NCI-H524 (cell line): ENCODE results near the gene KIF1B.
"Not testable (repeated sequence)": the region's sequence is repeated elsewhere in the genome, so short reads cannot be mapped to it uniquely, and the experiment has no call there.

Source experiments
- DNase-seq, 2 experiments: peaks; one replicate each; lab custom pipeline; 2025; lab: John Stamatoyannopoulos, UW

Gene KIF1B

GRCh38 chr1:10237157-10237539 is 26.8 kb downstream of the KIF1B start:
- DNase-seq, result no peak

DNA sequence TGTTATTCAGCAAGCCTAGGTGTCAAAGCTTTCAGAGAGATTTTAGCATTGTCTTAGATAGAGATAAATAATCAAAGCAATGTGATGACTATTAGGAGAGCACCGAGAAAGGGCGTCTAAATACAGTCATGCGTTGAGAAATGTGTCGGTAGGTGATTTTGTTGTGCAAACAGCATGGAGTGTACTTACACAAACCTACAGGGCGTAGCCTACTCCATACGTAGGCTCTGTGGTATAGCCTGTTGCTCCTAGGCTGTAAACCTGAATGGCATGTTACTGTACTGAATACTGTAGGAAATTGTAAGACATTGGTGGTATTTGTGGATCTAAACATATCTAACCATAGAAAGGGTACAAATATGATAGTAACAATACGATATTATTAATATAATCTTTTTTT is 31.8 kb downstream of the KIF1B start:
- no peak for DNase-seq

GRCh38 chr1:10242811-10243210 is 32.4 kb downstream of the KIF1B start:
- no peak for DNase-seq

DNA sequence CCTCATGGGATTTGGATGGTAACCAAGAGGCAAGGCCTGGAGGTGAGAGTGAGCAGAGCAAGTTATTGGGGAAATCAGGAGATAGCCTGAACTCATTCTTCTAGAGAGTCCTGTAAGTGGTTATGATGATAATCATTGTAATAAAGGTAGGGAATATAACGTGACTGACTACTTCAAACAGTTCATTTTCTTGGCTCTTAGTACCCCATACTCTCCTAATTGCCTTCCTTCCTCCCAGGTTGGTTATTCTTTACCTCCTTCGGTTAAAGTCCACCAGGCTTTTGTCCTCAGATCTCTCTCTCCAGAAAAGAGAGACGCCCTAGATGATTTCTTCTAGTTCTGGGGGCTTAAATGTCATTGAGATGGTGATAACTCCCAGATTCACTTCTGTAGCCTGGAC is 35.3 kb downstream of the KIF1B start:
- DNase-seq, result no peak

DNA sequence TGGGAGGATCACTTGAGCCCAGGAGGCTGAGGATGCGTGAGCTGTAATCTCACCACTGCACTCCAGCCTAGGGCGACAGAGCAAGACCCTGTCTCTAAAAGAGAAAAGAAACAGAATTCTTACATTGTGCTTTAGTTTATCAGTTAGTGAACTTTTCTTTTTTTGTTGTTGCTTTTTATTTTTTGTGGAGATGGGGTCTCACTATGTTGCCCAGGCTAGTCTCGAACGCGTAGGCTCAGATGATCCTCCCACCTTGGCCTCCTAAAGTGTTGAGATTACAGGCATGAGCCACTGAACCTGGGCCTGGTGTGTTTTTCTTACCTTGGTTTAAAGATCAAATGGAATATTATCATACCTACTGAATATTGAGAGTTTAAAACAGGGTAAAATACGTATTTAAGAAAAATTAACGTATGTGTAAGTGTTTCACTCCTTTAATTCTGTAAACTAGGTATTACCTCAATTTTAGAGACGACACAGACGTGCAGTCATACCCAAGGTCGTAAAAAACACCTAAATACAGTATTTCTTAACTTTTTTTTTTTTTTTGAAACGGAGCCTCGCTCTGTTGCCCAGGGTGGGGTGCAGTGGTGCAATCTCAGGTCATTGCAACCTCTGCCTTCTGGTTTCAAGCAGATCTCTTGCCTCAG is 39.6 kb downstream of the KIF1B start:
- no peak for DNase-seq

- peak; percentile 76 to 80 for DNase-seq
Observed at GRCh38 chr1:10250663-10251062, 40.3 kb downstream of the KIF1B start.

- not testable (repeated sequence) for DNase-seq
Observed at GRCh38 chr1:10251325-10252108, 41.1 kb downstream of the KIF1B start.

DNA sequence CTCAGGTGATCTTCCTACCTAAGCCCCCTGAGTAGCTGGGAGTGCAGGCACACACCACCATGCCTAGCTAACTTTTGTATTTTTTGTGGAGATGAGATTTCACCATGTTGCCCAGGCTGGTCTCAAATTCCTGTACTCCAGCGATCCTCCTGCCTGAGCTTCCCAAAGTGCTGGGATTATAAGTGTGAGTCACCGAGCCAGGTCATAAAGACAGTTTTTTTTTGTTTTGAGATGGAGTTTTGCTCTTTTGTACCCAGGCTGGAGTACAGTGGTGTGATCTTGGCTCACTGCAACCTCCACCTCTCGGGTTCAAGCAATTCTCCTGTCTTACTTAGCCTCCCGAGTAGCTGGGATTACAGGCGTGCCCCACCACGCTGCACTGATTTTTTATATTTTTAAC is 42.1 kb downstream of the KIF1B start:
- no peak for DNase-seq

- DNase-seq, result peak in 1 of 2 experiments; percentile 1
Observed at GRCh38 chr1:10253149-10253548, 42.8 kb downstream of the KIF1B start.

DNA sequence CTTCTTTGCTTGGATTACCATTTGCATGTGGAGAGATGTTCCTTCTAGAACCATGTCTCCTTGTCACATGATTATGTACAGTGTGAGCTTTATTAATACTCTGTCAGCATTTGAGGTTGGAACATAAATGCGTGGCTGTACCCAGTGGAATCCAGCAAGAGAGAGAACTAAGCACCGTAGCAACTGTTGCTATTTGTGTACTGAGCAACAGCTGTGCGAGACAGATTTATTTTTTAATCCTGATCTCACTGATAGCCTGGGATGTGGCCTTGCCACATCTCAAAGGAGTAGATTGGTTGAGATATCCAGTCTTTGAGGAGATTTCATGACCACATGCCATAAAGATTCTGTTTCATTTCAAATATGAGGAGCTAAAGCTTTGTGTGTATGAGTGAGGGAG is 43.4 kb downstream of the KIF1B start:
- peak; percentile 81 to 96 for DNase-seq

DNA sequence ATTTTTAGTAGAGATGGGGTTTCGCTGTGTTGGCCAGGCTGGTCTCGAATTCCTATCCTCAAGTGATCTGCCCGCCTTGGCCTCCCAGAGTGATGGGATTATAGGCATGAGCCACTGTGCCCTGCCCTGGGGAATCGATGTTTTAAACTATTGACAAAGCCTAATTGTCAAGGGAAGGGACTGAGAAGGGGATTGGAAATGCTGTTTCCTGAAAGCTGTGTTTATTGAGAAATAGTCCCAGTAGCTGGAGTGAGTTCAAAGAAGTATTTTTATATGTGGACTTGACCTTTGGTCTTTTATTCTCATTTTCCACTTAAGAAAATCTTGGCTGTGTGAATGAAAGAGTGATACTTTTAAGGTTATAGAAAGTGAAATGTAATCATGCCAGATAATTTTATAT is 47.5 kb downstream of the KIF1B start:
- no peak for DNase-seq

DNA sequence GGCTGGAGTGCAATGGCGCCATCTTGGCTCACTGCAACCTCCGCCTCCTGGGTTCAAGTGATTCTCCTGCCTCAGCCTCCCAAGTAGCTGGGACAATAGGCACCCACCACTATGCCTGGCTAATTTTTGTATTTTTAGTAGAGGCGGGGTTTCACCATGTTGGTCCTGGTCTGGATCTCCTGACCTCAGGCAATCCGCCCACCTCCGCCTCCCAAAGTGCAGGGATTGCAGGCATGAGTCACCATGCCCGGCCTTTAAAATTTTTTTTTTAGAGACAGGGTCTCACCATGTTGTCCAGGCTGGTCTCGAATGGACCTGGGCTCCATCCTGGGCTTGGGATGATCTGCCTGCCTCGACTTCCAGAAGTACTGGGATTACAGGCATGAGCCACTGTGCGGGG is 49.2 kb downstream of the KIF1B start:
- DNase-seq, result not testable (repeated sequence)

- no peak for DNase-seq
Observed at GRCh38 chr1:10263450-10264082, 53.2 kb downstream of the KIF1B start.

DNA sequence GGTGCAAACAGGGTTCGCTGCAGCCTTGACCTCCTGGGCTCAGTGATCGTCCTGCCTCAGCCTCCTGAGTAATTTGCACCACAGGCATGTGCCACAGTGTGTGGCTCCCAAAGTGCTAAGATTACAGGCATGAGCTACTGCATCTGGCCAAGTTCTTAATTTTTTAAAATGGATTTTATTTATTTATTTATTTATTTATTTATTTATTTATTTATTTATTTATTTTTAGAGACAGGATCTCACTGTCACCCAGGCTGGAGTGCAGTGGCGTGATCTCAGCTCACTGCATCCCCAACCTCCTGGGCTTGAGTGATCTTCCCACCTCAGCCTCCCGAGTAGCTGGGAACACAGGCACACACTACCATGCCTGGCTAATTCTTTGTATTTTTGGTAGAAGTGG is 54.7 kb downstream of the KIF1B start:
- DNase-seq, result no peak

- DNase-seq, result no peak
Observed at GRCh38 chr1:10265900-10266299, 55.5 kb downstream of the KIF1B start.

DNA sequence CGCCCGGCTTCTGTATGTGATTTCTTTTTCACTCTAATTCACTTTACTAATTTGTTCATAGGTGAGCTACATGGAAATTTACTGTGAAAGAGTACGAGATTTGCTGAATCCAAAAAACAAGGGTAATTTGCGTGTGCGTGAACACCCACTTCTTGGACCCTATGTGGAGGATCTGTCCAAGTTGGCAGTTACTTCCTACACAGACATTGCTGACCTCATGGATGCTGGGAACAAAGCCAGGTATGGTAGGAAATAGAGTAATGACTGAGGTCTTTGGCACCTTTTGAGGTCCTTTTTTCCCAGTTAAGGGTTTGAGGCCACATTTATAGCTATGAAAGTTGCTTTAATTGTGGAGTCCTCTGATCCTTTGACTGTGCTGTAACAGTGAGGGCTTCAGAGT is 56.9 kb downstream of the KIF1B start:
- DNase-seq, result no peak

GRCh38 chr1:10267921-10268320 is 57.6 kb downstream of the KIF1B start:
- DNase-seq, result no peak

- DNase-seq, result no peak
Observed at GRCh38 chr1:10271090-10271489, 60.7 kb downstream of the KIF1B start.

DNA sequence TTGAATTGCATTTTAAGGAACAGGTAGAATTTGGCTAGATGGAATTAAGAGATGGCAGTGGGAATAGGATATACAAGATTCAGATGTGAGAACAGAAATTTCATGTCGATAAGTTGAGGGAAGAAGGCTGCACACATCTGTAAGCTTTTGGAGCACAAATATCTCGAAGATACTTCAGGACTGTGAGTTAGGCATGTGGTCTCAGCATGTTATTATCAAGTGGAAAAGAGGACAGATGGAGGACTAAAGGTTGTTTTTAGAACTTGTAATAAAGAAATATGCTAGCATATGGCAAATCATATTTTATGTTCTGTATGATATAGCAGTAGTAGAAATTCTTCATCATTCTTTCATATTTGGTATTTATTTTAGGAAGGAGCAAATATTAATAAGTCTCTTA is 61.5 kb downstream of the KIF1B start:
- DNase-seq, result peak; percentile 18 to 64

DNA sequence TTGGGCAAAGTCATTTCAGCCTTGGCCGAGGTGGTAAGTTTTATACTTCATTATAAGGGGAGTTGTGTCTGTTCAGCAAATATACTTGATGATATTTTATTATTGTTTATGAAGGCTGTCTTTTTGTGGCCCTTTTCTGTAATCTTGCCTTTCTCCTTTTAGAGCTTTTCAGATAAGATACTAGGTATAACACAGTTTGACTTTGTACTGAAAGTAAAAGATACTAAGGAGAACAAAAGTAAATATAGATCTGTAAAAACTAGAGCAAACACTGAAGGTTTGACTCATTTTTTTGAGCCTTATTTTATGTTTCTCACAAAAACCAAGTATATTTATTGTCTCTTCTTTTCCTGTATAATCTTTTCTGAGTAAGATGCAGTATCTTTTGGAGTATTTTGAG is 61.9 kb downstream of the KIF1B start:
- DNase-seq, result no peak

DNA sequence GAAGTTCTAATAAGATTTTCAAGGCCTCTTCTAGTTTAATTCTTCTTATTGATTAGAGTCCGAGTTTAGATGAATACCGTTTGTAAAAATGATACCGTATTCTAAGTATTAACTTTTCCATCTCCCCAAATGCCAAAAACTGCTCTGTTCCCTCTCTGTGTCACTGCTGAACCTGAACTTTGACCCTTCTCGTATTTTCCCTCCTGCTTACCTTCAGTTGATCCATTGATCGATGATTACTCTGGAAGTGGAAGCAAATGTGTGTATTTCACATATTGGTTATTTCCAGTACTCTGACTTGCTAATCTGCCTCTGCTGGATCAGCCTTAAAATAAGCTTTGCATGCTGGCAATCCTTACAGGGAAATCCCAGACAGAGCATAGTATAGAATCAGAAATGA is 68.5 kb downstream of the KIF1B start:
- DNase-seq, result no peak

DNA sequence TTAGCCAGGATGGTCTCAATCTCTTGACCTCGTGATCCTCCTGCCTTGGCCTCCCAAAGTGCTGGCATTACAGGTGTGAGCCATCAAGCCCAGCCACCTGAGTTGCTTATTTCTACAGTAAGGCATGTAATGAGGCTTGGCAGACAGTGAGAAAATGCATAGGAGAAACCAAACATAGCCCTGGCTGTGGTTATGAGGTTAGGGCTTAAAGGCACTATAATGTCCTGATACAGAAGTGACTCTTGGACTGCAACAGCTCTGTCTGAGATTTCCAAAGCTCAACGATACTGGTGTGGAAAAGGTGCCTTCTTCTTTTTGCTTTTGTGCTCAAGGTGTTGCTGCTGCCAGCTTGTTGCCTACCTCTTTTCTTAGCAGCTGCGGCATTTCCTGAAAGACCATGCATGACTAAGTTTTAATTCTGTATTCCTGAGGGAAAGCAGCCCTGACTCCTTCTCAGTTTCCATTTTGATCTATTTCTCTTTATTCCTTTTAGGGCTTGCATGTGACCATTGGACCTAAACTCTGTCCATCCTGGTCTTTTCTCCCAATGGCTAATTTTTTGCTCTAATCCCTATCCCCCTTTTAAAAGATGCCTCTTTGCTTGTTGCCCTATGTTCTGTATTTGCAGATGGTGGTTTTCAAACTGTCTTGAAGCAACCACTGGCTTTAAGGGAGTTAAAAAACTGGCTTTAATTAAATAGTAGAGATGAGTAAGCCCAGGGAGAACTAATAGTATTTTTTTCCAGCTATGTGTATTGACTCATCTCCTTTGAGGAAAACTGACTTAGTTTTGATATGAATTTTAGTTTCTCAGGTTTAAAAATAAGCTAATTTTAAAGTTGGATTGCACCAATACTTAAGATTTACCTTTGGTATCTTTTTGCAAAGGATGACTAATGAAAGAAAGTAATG is 70.3 kb downstream of the KIF1B start:
- DNase-seq, result no peak
